Measurements from ENCODE around the gene PREX1.

The PREX1 gene

DNA sequence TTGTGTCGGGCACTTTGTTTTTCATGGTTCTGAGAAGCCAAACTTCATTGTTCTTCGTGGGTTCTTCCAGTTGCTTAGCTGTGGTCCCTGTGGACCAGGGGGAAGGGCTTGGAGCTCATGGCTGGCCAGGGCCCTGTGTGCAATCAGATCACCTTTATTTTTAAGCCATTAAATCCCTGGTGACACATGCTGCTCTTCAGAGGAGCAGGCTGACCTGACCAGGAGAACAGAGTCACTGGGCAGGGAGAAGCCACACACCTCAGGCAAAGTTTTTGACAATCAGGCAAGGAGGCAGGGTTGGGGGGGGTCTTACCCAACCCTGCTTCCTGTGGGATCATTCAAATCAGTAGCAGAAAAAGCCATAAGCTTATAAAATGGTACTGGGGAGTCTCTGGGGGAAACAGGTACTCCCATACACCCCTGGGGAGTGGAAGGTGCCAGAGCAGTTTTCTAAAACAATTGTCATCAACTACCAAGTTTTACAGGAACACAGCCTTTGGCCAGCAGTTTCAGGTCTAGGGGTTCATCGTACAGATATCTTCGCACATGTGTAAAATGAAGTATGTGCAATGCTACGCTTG is 37.0 kb upstream of the PREX1 start:
- TF ChIP-seq, protein P1, sequence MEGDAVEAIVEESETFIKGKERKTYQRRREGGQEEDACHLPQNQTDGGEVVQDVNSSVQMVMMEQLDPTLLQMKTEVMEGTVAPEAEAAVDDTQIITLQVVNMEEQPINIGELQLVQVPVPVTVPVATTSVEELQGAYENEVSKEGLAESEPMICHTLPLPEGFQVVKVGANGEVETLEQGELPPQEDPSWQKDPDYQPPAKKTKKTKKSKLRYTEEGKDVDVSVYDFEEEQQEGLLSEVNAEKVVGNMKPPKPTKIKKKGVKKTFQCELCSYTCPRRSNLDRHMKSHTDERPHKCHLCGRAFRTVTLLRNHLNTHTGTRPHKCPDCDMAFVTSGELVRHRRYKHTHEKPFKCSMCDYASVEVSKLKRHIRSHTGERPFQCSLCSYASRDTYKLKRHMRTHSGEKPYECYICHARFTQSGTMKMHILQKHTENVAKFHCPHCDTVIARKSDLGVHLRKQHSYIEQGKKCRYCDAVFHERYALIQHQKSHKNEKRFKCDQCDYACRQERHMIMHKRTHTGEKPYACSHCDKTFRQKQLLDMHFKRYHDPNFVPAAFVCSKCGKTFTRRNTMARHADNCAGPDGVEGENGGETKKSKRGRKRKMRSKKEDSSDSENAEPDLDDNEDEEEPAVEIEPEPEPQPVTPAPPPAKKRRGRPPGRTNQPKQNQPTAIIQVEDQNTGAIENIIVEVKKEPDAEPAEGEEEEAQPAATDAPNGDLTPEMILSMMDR (conservative IDR thresholded peaks at IDR 0.05; ENCODE audit: low read depth) = no peak
- no peak for DNase-seq (ENCODE audit: low spot score)
- no peak overlapping the region for H3K27ac ChIP-seq
- CTCF ChIA-PET = interaction anchor here (0.5 to 1.5 kb wide), 2 partner anchors 207 to 1126 kb away, joined by 3 to 6 read pairs; no protein-coding TSS in a partner anchor
- POLR2A ChIA-PET (ENCODE audit: low non-redundant PET) = no interaction called here

DNA sequence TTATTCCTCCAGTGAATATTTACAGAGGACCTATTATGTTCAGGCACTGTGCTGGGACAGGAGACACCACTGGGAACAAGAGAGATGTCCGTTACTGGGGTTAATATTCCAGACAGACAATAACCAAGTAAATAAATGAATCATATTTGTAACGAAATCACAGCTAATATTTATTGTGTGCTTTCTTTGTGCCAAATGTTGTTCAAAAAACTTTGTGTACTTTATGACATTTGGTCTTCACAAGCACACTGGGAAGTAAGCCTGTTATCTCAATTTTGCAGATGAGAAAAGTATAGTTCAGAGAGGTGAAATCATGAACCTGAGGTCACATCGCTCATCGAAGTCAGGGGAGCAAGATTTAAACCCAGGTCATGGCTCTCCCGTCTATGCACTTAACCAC is 36.5 kb upstream of the PREX1 start:
- H3K27ac ChIP-seq = no peak overlapping the region
- TF ChIP-seq, protein P1 (conservative IDR thresholded peaks at IDR 0.05; ENCODE audit: low read depth) = no peak
- DNase-seq (ENCODE audit: low spot score) = no peak
- CTCF ChIA-PET = no interaction called here
- POLR2A ChIA-PET (ENCODE audit: low non-redundant PET) = no interaction called here

DNA sequence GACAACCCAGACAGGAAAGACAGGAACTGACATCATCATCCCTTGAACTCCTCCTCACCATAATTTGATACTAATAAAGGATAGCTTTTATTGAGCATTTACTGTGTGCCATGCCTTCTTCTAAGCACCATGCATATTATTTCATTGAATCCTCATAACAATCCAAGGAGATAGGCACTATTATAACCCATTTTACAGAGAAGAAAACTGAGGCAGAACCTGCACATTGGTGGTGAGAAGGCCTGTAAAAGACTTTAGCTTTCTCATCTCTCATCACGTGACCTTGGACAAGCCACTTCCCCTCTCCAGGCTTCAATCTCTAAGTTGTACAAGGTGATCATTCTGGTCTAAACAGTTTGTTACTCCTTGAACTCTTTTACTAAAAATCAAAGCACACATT is 34.5 kb upstream of the PREX1 start:
- DNase-seq (ENCODE audit: low spot score) = no peak
- TF ChIP-seq, protein P1 (conservative IDR thresholded peaks at IDR 0.05; ENCODE audit: low read depth) = no peak
- POLR2A ChIA-PET (ENCODE audit: low non-redundant PET) = no interaction called here
- CTCF ChIA-PET = interaction anchor here (0.7 kb wide), 2 partner anchors 57 to 139 kb away, joined by 3 read pairs; no protein-coding TSS in a partner anchor
- no peak overlapping the region for H3K27ac ChIP-seq

DNA sequence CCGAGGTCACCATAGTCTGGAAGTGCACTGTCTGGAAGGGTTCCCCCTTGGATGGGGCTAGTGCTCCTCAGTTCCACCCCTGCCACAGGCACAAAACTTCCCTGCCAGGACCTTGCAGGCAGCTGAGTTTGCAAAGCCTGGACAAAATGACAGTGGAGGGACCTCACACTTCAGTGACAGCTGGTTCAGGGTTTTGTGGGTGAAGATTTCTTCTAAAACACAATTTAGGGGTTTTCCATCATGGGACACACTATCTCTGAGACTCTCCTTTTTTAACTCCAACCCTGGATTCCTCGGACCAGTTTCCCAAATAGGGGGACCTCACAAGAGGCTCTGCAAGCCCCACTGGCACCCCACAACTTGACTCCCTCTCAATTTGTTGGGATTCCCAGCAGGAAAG is 33.6 kb upstream of the PREX1 start:
- DNase-seq (ENCODE audit: low spot score) = no peak
- POLR2A ChIA-PET (ENCODE audit: low non-redundant PET) = no interaction called here
- CTCF ChIA-PET = interaction anchor here (0.7 to 0.9 kb wide), 2 partner anchors 12 to 139 kb away, joined by 3 read pairs; no protein-coding TSS in a partner anchor
- no peak overlapping the region for H3K27ac ChIP-seq
- TF ChIP-seq, protein P1 (conservative IDR thresholded peaks at IDR 0.05; ENCODE audit: low read depth) = no peak

DNA sequence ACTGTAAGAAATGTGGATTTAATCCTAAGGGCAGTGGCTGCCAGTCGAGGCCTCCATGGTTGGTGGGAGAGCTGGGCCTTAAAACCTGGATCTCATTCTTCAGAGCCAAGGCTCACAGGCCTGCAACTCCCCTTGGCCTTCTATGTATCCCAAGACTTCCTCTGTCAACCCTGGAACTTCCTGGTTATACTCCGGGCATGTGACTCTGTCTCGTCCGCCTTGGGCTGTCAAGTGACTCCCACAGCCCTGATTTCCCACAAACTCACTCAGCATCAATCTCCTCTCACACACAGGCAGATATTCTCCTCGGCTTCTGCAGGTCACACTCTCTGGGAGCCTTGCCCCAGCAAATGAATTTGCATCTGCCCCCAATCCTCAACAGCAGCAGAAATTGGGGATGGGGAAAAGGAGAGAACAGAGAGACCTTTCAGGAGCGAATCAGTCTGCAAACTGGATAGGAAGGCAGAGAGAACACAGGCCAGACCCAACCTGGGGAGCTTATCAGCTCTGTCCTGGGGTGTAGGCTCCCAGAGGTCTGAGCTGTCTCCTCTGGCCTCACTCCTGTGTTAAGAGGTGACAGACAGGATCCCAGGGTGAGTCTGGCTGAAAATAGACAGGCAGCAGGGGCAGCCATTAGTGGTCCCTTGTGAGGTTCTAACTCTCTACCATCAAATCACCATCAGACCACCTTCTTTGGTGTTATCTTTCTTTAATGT is 30.4 kb upstream of the PREX1 start:
- TF ChIP-seq, protein P1 (conservative IDR thresholded peaks at IDR 0.05; ENCODE audit: low read depth) = no peak
- ChIA-PET CTCF (interaction anchor here (2.2 kb wide), 1 partner anchor 201 kb away, joined by 5 read pairs; no protein-coding TSS in a partner anchor), POLR2A (ENCODE audit: low non-redundant PET) (interaction anchor here (0.6 kb wide), 1 partner anchor 184 kb away, joined by 5 read pairs; no protein-coding TSS in a partner anchor)
- H3K27ac ChIP-seq = no peak overlapping the region
- DNase-seq (ENCODE audit: low spot score) = no peak

DNA sequence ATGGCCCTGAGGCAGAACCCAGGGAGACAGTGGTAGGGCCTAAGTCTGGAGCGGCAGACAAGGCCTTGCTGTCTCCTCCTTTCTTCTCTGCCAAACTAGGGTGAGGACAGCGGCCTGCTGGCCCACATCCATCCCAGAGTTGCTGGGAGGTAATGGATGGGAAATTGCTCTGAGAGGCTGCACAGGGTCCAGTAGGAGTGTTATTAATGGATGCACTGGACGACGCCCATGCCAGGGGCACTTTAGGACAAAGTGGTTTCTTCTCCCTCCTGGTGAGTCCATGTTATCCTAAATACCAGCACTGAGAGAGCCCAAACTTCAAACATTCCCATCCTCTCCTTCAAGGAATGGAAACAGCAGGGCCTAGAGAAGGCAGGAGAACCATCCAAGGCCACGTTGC is 28.3 kb upstream of the PREX1 start:
- TF ChIP-seq, protein P1 (conservative IDR thresholded peaks at IDR 0.05; ENCODE audit: low read depth) = no peak
- CTCF ChIA-PET = no interaction called here
- no peak overlapping the region for H3K27ac ChIP-seq
- POLR2A ChIA-PET (ENCODE audit: low non-redundant PET) = no interaction called here
- no peak for DNase-seq (ENCODE audit: low spot score)
